Duodenal mucosa (tissue), 2 donors: ENCODE data around the gene SLC40A1.

Source experiments
- H3K27ac ChIP-seq: one replicate; pipeline ENCODE4 v1.7.0; 2013; ENCODE audit warnings: low read depth, low read length
- H3K27me3 ChIP-seq, 2 donors: one replicate each; pipeline ENCODE4 v1.7.0; 2013; ENCODE audit warnings: low read length in 2 of 2, control low read depth in 1 of 2; ENCODE audit not compliant: insufficient read depth in 2 of 2, control insufficient read depth in 1 of 2
- H3K36me3 ChIP-seq, 2 donors: one replicate each; pipeline ENCODE4 v1.7.0; 2013; ENCODE audit warnings: low read length in 2 of 2, control low read depth in 1 of 2; ENCODE audit not compliant: insufficient read depth in 2 of 2, control insufficient read depth in 1 of 2
- H3K4me1 ChIP-seq, 2 donors: one replicate each; pipeline ENCODE4 v1.7.0; 2013; ENCODE audit warnings: low read length in 2 of 2, control low read depth in 1 of 2; ENCODE audit not compliant: insufficient read depth in 2 of 2, control insufficient read depth in 1 of 2
- H3K4me3 ChIP-seq, 2 donors: one replicate each; pipeline ENCODE4 v1.7.0; 2013; ENCODE audit warnings: low read length in 2 of 2, low read depth in 1 of 2
- H3K9ac ChIP-seq, 2 donors: one replicate each; pipeline ENCODE4 v1.7.0; 2013; ENCODE audit warnings: low read length in 2 of 2, low read depth in 1 of 2
- H3K9me3 ChIP-seq, 2 donors: one replicate each; pipeline ENCODE4 v1.7.0; 2013; ENCODE audit warnings: low read length in 2 of 2, control low read depth in 1 of 2; ENCODE audit not compliant: control insufficient read depth in 1 of 2

The SLC40A1 gene

GRCh38 chr2:189582809-189583192, 2.2 kb upstream of the SLC40A1 start:
- Histone ChIP-seq H3K4me3 (no peak overlapping the region), H3K27ac (no peak overlapping the region), H3K9me3 (no peaks in the 10 kb centered on the region), H3K27me3 (no peaks in the 10 kb centered on the region), H3K4me1 (peaks cover 17 to 19% of the 10 kb centered on the region in 2 donors), H3K9ac (no peak overlapping the region), H3K36me3 (peaks cover 0 to 5% of the 10 kb centered on the region in 2 donors)

GRCh38 chr2:189582140-189582808, 1.7 kb upstream of the SLC40A1 start:
- Histone ChIP-seq H3K27ac (no peak overlapping the region), H3K9me3 (no peaks in the 10 kb centered on the region), H3K27me3 (no peaks in the 10 kb centered on the region), H3K9ac (no peak overlapping the region), H3K36me3 (peaks cover 0 to 5% of the 10 kb centered on the region in 2 donors), H3K4me1 (peaks cover 20 to 21% of the 10 kb centered on the region in 2 donors), H3K4me3 (no peak overlapping the region)

- H3K27me3 ChIP-seq = no peaks in the 10 kb centered on the region
- peaks cover 27 to 28% of the 10 kb centered on the region in 2 donors for H3K4me1 ChIP-seq
- no peaks in the 10 kb centered on the region for H3K9me3 ChIP-seq
- H3K4me3 ChIP-seq = peak overlapping the region; percentile 92 to 96
- peak overlapping the region; percentile 83 for H3K27ac ChIP-seq
- peak overlapping the region; percentile 53 to 96 for H3K9ac ChIP-seq
- peaks cover 3 to 5% of the 10 kb centered on the region in 2 donors for H3K36me3 ChIP-seq
These were observed 961 bp upstream of the SLC40A1 start for GRCh38 chr2:189581354-189582139.

GRCh38 chr2:189580241-189580651, 340 bp downstream of the SLC40A1 start:
- no peaks in the 10 kb centered on the region for H3K27me3 ChIP-seq
- H3K4me1 ChIP-seq = peaks cover 34 to 39% of the 10 kb centered on the region in 2 donors

GRCh38 chr2:189579585-189580186, 900 bp downstream of the SLC40A1 start:
- H3K36me3 ChIP-seq = peaks cover 3 to 7% of the 10 kb centered on the region in 2 donors
- H3K4me3 ChIP-seq = peak overlapping the region; percentile 92 to 96
- peaks cover 39% of the 10 kb centered on the region in 2 donors for H3K4me1 ChIP-seq
- H3K27me3 ChIP-seq = no peaks in the 10 kb centered on the region
- peak overlapping the region; percentile 81 to 96 for H3K9ac ChIP-seq
- peak overlapping the region; percentile 83 for H3K27ac ChIP-seq
- H3K9me3 ChIP-seq = no peaks in the 10 kb centered on the region

More at GRCh38 chr2:189580241-189580651, 340 bp downstream of the SLC40A1 start:
- Histone ChIP-seq H3K9me3 (no peaks in the 10 kb centered on the region), H3K36me3 (peaks cover 3 to 5% of the 10 kb centered on the region in 2 donors), H3K9ac (peak overlapping the region; percentile 81 to 96), H3K27ac (peak overlapping the region; percentile 83), H3K4me3 (peak overlapping the region; percentile 92 to 96)

- Histone ChIP-seq H3K27ac (no peak overlapping the region), H3K9ac (peak overlapping the region; percentile 30 to 96), H3K36me3 (peaks cover 12 to 16% of the 10 kb centered on the region in 2 donors), H3K4me1 (peaks cover 43 to 47% of the 10 kb centered on the region in 2 donors), H3K4me3 (peak overlapping the region; percentile 92 to 96), H3K27me3 (no peaks in the 10 kb centered on the region), H3K9me3 (no peaks in the 10 kb centered on the region)
These were observed 2.2 kb downstream of the SLC40A1 start for GRCh38 chr2:189578272-189578950.

- Histone ChIP-seq H3K27me3 (no peaks in the 10 kb centered on the region), H3K4me3 (peak overlapping the region; percentile 13 to 96), H3K36me3 (peaks cover 25 to 27% of the 10 kb centered on the region in 2 donors), H3K9ac (peak overlapping the region in 1 of 2 donors; percentile 96), H3K27ac (no peak overlapping the region), H3K4me1 (peaks cover 45 to 56% of the 10 kb centered on the region in 2 donors), H3K9me3 (no peaks in the 10 kb centered on the region)
These were observed 3.5 kb downstream of the SLC40A1 start for GRCh38 chr2:189577121-189577520.

GRCh38 chr2:189576396-189576795, 4.2 kb downstream of the SLC40A1 start:
- Histone ChIP-seq H3K27me3 (no peaks in the 10 kb centered on the region), H3K9ac (peak overlapping the region in 1 of 2 donors; percentile 96), H3K9me3 (no peaks in the 10 kb centered on the region), H3K27ac (no peak overlapping the region), H3K4me1 (peaks cover 38 to 48% of the 10 kb centered on the region in 2 donors), H3K36me3 (peaks cover 27 to 31% of the 10 kb centered on the region in 2 donors), H3K4me3 (peak overlapping the region; percentile 13 to 96)

- Histone ChIP-seq H3K27ac (no peak overlapping the region), H3K9me3 (no peaks in the 10 kb centered on the region), H3K9ac (peak overlapping the region; percentile 5 to 50), H3K27me3 (no peaks in the 10 kb centered on the region), H3K4me3 (peak overlapping the region; percentile 32 to 42), H3K36me3 (peaks cover 35 to 39% of the 10 kb centered on the region in 2 donors), H3K4me1 (peaks cover 38 to 54% of the 10 kb centered on the region in 2 donors)
These were observed 5.7 kb downstream of the SLC40A1 start for GRCh38 chr2:189574793-189575475.
